ENCODE results near the gene CD44.
"Not testable (repeated sequence)": the region's sequence is repeated elsewhere in the genome, so short reads cannot be mapped to it uniquely, and the experiment has no call there.

The CD44 gene

DNA sequence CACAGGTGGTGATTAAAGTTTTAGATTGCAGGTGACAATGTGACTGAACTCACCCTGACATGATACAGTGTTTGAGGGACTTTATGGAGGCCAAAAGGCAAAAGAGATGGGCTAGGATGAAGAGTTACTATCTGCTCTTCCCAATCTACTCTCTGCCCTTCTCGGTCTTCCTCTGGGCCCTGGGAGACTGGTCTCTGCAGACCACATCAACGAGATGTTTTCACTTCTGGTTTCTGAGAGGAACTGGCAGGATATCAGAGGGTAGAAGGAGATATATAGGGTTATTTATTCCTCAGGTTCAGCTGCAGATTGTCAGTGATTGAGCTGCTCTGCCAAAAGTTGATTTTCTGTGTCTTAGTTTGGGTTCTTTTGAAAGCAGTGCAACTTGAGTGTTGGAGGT, 32.4 kb upstream of the CD44 start:
- ATAC-seq (ENCODE audit: low read depth) (no peak), DNase-seq (ENCODE audit: low spot score) (no peak)
- TF ChIP-seq, protein P1, sequence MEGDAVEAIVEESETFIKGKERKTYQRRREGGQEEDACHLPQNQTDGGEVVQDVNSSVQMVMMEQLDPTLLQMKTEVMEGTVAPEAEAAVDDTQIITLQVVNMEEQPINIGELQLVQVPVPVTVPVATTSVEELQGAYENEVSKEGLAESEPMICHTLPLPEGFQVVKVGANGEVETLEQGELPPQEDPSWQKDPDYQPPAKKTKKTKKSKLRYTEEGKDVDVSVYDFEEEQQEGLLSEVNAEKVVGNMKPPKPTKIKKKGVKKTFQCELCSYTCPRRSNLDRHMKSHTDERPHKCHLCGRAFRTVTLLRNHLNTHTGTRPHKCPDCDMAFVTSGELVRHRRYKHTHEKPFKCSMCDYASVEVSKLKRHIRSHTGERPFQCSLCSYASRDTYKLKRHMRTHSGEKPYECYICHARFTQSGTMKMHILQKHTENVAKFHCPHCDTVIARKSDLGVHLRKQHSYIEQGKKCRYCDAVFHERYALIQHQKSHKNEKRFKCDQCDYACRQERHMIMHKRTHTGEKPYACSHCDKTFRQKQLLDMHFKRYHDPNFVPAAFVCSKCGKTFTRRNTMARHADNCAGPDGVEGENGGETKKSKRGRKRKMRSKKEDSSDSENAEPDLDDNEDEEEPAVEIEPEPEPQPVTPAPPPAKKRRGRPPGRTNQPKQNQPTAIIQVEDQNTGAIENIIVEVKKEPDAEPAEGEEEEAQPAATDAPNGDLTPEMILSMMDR (IDR thresholded peaks at IDR 0.05; ENCODE audit: poor library complexity, severe bottlenecking): no peak
- H3K4me3 ChIP-seq (ENCODE audit: severe bottlenecking): no peak overlapping the region
- H3K27ac ChIP-seq (ENCODE audit: poor library complexity, severe bottlenecking): no peak overlapping the region
- H3K9me3 ChIP-seq (ENCODE audit: severe bottlenecking): no peaks in the 10 kb centered on the region
- H3K27me3 ChIP-seq (ENCODE audit: insufficient read depth, poor library complexity, severe bottlenecking): no peaks in the 10 kb centered on the region
- peaks cover 8% of the 10 kb centered on the region for H3K4me1 ChIP-seq (ENCODE audit: insufficient read depth, poor library complexity, severe bottlenecking)
- no peaks in the 10 kb centered on the region for H3K36me3 ChIP-seq (ENCODE audit: low read depth)

DNA sequence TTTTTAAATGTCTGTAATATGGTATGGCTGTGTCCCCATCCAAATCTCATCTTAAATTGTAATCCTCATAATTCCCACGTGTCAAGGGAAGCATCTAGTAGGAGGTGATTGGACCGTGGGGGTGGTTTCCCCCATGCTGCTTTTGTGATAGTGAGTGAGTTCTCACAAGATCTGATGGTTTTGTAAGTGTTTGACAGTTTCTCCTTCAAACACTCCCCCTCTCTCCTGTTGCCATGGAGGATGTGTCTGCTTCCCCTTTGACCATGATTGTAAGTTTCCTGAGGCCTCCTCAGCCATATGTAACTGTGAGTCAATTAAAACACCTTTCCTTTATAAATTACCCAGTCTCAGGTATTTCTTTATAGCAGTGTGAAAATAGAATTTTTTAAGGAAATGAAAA, 31.1 kb upstream of the CD44 start:
- Histone ChIP-seq H3K9me3 (ENCODE audit: severe bottlenecking) (no peaks in the 10 kb centered on the region), H3K36me3 (ENCODE audit: low read depth) (no peaks in the 10 kb centered on the region), H3K4me3 (ENCODE audit: severe bottlenecking) (no peak overlapping the region), H3K27ac (ENCODE audit: poor library complexity, severe bottlenecking) (no peak overlapping the region), H3K4me1 (ENCODE audit: insufficient read depth, poor library complexity, severe bottlenecking) (peaks cover 16% of the 10 kb centered on the region), H3K27me3 (ENCODE audit: insufficient read depth, poor library complexity, severe bottlenecking) (no peaks in the 10 kb centered on the region)
- no peak for DNase-seq (ENCODE audit: low spot score)
- ATAC-seq (ENCODE audit: low read depth): no peak
- TF ChIP-seq, protein P1 (IDR thresholded peaks at IDR 0.05; ENCODE audit: poor library complexity, severe bottlenecking): no peak

DNA sequence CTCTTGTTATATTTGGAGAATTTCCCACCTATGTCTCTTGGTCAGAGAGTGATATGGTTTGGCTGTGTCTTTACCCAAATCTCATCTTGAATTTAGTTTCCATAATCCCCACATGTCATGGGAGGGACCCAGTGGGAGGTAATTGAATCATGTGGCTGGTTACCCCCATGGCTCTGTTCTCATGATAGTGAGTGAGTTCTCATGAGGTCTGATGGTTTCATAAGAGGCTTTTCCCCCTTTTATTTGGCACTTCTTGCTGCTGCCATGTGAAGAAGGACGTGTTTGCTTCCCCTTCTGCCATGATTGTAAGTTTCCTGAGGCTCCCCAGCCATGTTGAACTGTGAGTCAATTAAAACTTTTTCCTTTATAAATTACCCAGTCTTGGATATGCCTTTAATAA, 30.6 kb upstream of the CD44 start:
- H3K27me3 ChIP-seq (ENCODE audit: insufficient read depth, poor library complexity, severe bottlenecking); DNase-seq (ENCODE audit: low spot score); ATAC-seq (ENCODE audit: low read depth); H3K27ac ChIP-seq (ENCODE audit: poor library complexity, severe bottlenecking); H3K9me3 ChIP-seq (ENCODE audit: severe bottlenecking); H3K4me3 ChIP-seq (ENCODE audit: severe bottlenecking); H3K36me3 ChIP-seq (ENCODE audit: low read depth): not testable (repeated sequence)
- peaks cover 16% of the 10 kb centered on the region for H3K4me1 ChIP-seq (ENCODE audit: insufficient read depth, poor library complexity, severe bottlenecking)

DNA sequence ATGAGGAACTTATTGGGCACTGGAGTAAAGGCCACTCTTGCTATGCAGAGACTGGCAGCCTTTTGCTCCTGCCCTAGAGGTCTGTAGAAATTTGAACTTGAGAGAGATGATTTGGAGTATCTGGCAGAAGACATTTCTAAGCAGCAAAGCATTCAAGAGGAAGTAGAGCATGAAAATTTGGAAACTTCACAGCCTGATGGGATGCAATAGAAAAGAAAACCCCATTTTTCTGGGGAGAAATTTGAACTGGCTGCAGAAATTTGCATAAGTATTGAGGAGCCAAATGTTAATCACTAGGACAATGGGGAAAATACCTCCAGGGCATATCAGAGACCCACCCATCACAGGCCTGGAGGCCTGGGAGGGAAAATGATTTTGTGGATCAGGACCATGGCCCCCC, 29.9 kb upstream of the CD44 start:
- ATAC-seq (ENCODE audit: low read depth) (no peak), DNase-seq (ENCODE audit: low spot score) (no peak)
- Histone ChIP-seq H3K9me3 (ENCODE audit: severe bottlenecking) (no peaks in the 10 kb centered on the region), H3K4me1 (ENCODE audit: insufficient read depth, poor library complexity, severe bottlenecking) (peaks cover 16% of the 10 kb centered on the region), H3K4me3 (ENCODE audit: severe bottlenecking) (no peak overlapping the region), H3K36me3 (ENCODE audit: low read depth) (no peaks in the 10 kb centered on the region), H3K27me3 (ENCODE audit: insufficient read depth, poor library complexity, severe bottlenecking) (no peaks in the 10 kb centered on the region), H3K27ac (ENCODE audit: poor library complexity, severe bottlenecking) (no peak overlapping the region)
- TF ChIP-seq, protein P1 (IDR thresholded peaks at IDR 0.05; ENCODE audit: poor library complexity, severe bottlenecking): no peak

DNA sequence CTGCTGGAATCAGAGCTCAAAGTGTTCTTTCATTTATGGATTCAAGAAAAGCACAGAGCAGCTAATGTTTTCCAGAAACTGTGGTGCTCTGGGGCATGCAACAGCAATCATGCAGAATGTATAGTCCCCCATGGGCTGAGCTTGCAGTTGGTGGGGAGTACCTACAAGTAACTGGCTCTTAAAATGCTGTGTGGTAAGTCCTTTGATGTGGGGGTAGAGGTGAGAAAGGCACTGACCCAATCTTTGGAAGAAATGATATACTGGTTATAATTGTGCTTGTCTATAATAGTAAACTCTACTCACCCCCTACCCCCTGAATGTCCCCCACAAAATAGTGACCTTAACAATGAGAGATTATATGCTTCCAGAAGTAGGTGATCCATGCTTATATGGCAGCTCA, 29.1 kb upstream of the CD44 start:
- Histone ChIP-seq H3K4me3 (ENCODE audit: severe bottlenecking) (no peak overlapping the region), H3K9me3 (ENCODE audit: severe bottlenecking) (no peaks in the 10 kb centered on the region), H3K4me1 (ENCODE audit: insufficient read depth, poor library complexity, severe bottlenecking) (peaks cover 16% of the 10 kb centered on the region), H3K27ac (ENCODE audit: poor library complexity, severe bottlenecking) (no peak overlapping the region), H3K36me3 (ENCODE audit: low read depth) (no peaks in the 10 kb centered on the region), H3K27me3 (ENCODE audit: insufficient read depth, poor library complexity, severe bottlenecking) (no peaks in the 10 kb centered on the region)
- ATAC-seq (ENCODE audit: low read depth) (no peak), DNase-seq (ENCODE audit: low spot score) (no peak)
- TF ChIP-seq, protein P1 (IDR thresholded peaks at IDR 0.05; ENCODE audit: poor library complexity, severe bottlenecking): no peak

All from RWPE2 (cell line).